Stimulated activated CD8-positive, alpha-beta memory T cell treated with anti-CD3 and anti-CD28 coated beads, Interleukin-2, amount 100 ng/mL, for 48 hours (primary cell): ENCODE measurements around the gene PDZK1IP1.

Experiments used
- DNase-seq, 2 donors: peaks; one replicate each; pipeline ENCODE4 v3.0.0-alpha.2; 2020; ENCODE audit warnings: low read depth in 2 of 2

The PDZK1IP1 gene, protein sequence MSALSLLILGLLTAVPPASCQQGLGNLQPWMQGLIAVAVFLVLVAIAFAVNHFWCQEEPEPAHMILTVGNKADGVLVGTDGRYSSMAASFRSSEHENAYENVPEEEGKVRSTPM

DNA sequence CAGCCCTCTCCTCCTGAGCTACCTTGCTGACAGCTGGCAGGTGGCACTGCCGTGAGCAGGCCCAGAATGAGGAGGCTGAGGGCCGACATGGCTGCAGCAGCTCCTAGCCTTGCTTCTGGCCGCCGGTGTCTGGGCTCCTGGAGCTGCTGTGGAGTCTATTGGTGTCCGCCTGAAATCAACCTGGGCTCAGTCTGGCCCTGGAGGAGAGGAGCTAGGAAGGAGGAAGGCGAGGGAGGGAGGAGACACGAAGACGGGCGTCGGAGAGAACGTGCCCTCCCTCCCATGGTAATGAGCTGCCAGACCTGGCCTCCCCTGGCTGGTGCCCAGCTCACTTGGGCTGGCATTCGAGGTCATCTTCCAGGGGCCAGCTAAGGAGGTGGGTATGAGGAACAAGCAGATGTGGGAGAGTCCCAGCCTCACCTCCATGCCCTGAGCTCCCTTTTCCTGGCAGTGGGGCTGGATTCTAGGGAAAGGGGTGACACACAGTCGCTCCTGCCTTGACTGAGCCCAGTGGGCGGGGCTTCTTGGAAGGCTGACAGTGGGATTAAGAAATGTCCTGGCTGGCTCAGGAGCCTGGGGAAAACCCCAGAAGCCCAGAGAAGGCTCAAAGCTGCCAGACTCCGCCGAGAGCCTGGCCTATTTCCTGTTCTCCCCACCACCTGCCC lies at the start of gene PDZK1IP1:
Gene PDZK1IP1 (minus strand): TSS at position 193 of the 665 bp plus-strand sequence. CDS start 104 bp downstream, at position 89.
- DNase-seq, result no peak

DNA sequence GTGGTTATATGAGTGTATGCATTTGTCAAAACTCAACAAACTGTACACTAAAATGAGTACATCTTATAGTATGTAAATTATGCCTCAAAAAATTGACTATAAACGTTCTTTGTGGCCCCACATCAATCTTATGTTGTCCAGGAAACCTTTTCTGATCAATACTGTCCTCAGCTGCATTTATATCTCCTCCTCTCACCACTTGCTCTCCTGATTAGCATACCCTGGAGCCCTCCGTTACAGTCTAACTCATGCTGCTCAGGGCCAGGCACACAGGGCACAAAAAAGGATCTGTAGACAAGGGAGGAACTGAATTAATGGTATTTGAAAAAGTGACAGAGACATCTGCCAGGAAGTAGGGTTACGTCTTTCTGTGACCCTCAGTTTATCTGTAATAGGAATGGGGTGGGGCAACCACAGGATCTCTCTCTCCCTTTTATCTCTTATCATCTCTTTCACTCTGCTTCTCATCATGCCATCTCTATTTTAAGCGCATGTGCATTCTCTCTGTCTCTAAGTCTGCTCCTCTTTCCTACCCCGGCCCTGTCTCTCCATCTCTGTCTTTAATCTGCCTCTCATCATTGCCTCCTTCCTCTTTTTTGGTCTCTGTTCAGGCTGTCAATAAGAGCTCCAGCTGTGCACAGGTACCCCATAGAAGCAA lies 49.2 kb upstream of the PDZK1IP1 start:
- DNase-seq, result no peak

DNA sequence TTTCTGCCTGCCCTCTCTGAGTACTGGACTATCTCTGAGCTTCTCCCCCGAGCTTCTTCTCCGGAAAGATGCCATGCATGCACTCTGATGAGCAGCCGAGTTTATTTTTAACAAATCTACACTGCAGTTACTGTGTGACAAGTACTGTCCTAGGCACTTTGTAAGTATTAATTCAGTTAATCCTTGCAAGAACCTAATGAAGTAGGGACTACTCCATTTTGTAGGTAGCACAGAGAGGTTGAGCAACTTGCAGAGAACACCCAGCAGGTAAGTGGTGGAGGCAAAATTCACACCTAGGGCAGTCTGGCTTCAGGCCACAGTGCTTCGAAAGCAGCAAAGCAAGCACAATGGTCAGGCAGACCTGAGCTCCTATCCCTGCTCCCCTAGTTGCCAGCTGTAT lies 46.0 kb upstream of the PDZK1IP1 start:
- no peak for DNase-seq

DNA sequence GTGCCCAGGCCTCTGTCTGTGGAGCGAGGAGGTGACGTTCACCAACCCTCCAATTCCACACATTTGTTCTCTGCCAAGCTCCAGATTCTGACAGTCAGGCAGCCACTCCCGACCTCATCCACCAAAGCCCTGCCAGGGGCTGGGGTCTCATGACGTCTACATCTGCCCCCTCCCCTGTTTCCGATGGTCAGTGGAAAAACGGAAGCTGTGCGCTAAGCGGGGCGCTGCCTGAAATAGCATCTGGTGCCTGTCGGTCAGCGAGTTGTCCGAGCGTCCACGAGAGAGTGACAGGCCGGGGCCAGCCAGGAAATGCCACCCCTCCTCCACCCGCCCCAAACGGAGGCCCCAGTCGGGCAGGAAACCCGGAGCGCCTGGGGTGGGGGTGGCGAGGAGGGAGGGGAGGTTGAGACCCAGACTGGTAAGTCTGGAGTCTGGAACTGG lies 45.4 kb upstream of the PDZK1IP1 start:
- no peak for DNase-seq

DNA sequence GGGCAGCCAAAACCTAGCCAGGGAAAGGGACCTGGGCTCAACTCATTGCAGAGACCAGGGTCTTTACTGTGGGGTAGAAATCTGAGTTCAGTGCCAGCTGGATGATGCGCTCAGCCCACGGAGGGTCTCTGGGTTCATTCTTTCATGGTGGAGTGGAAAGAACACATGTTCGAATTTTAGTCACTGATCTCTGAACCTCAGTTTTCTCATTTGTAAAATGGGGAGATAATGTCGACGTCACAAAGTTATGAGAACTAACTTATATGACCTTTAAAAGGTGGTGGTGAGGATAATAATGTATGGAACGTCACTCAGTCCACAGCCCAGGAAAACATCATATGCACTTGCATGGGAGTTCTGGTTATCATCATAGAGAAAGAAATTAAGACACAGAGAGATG lies 43.4 kb upstream of the PDZK1IP1 start:
- no peak for DNase-seq

DNA sequence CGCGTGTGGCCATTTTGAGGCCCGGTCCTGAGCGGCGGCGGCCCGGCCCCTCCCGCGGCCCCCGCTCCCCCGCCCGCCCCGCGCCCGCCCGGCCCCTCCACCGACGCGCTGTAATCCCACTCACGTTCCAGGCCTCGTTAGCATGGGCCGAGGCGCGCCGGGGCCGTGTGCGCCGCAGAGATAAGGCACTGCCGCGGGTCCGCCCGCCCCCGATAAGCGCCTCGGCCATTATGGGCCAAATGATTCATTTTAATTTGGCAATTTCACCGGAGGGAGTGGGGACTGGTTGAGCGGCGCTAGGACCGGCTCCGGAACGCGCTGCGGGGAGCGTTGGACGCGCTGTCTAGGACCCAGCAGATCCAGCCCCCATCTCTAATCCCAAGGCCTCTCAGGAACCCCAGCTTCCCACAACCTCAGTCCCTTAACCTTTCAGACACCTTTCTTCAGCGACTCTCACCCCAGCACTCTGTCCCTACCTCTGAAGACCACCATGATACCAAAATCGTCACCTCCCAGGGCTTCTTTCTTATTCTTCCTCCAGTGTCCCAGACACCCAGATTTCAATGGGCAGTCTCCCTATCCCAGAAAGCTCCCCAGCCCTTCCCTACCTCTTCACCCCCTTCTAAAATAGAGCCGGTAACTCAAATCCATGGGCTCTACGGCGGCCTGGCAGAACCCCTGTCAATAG lies 42.5 kb upstream of the PDZK1IP1 start, which contains the start of gene TAL1:
Gene TAL1 (minus strand): TSS at position 39 of the 688 bp plus-strand sequence. CDS start 6,337 bp downstream, outside the sequence.
- DNase-seq, result no peak

DNA sequence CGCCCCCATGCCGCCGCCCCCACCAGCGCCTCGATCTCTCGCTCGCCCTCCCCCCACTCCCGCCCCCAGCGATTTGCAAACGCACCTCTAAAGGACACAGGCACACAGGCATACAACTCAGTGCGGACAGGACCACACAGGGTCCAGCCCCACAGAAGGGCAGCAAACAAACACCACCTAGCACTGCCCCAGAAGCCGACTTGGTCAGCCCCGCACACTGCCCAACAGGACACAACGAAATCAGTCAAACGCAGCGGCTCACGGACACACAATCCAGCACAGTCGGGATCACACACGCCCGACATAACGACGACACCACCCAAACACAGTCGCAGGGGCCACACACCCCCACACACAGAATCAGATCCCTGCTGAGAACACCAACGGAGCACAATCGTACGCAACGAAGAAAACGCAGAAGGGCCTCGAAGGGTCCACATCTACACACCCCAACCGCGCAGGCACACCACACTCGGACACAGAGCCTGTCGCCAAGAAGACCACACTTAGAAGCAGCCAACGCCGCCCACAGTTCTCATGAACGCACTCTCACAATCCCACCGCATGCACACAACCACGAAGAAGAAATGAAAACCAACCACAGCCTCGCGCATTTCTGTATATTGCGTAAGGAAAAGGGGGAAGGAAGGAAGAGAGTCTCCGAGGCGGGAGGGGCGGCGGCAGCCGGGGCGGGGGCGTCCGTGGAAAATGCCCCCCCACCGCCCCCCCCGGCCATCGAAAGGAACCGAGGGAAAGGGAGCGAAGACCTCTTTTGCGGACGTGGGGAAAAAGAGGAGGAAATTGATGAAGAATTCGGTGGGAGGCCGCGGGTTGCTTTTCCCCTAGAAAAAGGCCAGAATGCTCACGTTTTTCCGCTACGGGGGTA lies 41.7 kb upstream of the PDZK1IP1 start:
- no peak for DNase-seq

DNA sequence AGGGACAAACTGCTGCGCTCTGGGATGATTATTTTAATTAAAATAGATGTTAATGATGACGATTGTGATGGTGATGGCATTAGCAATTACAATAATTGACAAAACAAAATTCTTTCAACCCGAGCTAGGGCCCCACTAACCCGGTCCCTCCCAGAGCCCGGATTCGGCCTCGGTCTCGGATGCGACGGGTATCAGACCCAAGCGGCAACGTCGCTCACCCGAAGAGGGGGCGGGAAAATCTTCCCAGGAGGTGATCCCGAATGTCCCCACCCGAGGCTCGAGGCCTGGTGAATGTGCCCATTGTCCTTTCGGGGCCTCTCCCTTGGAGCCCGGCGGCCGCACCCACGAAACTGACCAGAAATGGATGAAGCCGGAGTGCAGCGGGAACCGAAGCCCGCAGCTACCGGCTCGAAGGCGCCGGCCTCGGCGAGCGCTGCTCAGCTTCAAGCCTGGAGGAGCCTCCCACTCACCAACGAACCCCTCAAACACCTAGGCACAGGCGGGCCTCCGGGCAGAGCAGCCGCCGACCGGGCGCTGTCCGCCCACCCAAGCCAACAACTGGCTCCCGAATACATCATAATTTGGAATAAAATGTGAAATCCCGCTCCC lies 41.0 kb upstream of the PDZK1IP1 start:
- no peak for DNase-seq

DNA sequence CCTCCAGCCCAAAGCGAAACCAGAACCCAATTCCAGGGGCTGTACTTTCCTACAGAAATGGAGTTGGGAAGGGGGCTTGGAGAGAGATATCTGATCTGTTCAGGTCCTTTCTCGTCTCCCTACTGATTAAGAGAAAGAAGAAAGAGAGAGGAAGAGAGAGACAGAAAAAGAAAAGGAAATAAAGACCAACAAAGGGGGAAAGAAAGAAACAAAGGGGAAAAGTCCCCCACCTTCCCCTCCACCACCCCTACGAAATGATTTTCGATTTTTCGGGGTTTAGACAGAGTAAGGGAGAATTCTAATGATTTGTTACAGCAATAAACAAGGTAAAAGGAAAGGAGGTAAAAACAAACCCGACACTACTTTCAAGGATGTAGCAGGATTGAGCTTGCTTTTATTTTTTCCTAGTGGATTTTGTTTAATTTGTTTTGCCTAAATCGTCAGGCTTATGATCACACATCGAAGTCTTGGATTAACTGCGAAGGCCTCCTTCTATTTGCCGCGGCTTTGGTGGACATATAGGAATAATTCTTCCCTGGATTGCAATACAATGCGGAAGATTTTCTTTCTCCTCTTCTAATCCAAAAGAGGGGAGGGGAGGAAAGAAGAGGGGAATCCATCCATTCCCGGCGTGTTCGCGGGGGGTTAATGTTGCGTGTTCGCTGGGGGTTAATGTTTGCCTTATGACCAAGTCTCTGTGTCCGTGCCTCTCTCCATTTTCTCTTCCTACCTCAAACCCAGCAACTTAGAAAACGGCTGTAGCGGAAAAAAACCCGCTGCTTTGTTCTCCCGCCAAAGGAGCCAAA lies 40.3 kb upstream of the PDZK1IP1 start:
- DNase-seq, result no peak

DNA sequence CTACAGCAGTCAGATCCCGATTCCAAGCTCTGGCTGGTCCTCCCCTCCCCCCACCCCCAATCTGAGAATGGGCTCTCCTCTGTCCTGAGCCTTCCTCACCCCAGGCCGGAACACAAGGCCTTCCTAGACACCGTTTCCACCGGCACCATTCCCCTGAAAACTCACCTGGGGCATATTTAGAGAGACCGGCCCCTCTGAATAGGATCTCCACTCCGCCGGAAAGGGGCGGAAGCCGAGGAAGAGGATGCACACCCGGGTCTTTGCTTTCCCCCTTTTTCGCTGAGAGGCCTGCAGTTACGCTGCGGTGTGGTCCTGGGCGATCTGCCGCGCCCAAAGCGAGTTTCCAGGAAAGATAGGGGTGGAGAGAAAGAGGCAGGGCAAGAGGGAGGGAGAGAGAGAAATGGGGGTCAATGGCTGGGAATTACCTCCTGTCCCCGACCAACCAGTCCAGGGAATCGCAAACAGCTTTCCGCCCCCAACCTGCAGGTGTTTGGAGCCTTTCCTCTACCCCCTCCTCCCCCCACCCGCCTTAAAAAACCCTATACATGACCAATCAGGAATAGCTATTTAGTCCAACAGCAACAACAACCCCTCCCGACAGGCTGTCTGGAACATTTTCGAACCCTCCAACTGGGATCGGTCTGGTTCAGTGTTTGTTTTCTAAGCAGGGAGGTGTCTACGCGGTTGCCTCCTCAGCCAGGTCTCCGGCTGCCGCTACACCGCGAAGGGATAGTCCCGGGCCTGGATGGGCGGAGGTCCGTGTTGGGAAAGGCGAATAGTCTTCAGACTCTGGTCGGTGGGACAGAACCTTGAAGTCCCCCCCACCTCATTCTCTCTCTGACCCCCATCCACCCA lies 39.4 kb upstream of the PDZK1IP1 start:
- DNase-seq, result no peak

DNA sequence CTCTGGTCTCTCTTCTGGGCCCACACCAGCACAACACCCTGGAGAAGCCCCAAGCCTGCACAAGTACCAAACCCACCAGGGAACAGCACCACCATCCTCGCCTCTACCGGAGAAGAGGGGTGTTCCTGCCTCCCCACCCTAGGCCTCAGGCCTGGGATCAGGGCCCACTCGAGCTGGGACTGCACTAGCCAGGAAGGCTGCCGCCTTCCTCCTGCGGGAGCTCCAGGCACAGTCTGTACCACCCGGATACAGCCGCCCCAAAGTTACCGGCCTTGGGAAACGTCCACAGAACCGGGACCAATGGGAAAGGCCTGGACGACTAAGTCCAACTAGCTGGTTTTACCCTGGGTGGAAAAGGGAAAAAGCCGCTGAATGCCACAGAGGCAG lies 38.8 kb upstream of the PDZK1IP1 start:
- DNase-seq, result no peak

DNA sequence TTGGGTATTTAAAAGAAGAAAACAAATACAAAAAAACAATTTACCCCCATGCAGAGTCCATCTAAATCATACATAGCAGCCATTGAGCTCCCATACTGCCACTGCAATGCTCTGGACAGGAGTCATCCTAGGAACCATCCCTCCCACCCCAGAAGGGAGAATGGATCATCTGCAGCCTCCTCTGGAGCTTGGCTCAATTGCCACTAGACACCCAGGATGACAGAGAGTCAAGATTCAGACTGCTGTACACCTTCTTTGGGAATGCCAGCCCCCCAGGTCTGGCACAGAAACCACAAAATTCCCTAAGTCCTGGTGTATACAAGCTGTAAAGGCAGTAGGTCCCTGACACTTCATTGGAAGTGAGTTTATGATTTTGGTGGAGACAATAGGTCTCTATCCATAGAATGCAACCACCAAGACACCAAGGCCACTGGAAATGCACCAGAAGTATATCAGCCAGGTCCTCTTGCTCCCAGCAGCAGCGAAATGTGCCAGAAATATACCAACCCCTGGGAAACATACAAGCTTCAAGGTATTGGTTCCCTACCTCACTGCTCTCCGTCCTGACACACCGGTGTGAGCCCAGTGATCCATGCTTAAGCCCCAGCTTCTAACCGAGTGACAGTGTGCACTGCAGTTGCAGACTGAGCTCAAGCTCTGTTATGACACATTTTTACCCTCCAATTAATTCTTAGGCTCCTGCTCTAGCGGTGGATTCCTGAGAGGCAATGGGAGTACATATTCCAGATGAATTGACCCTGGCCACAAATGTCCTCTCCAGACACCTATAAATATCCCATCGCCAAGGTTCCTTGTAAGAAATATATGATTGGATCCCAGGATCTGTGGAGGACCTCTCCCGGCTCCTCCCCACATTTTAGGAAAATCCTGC lies 37.8 kb upstream of the PDZK1IP1 start:
- no peak for DNase-seq

DNA sequence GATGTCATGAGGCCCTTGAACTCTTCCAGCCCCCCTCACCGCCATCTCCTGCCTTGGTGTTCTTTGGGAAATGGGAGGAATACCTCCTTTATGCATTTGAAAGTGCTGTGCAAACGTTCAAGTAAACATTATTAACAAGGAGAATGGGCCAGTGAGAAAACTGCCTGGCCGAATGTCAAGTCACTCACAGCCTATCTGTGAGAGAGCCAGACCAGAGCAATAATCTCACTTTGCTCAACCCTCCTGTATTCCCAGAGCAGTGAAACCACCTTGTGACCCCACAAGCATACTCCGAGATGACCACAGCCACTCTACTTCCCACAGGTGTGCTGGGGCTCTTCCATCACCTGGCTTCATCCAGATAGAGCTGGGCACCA lies 37.0 kb upstream of the PDZK1IP1 start:
- no peak for DNase-seq

DNA sequence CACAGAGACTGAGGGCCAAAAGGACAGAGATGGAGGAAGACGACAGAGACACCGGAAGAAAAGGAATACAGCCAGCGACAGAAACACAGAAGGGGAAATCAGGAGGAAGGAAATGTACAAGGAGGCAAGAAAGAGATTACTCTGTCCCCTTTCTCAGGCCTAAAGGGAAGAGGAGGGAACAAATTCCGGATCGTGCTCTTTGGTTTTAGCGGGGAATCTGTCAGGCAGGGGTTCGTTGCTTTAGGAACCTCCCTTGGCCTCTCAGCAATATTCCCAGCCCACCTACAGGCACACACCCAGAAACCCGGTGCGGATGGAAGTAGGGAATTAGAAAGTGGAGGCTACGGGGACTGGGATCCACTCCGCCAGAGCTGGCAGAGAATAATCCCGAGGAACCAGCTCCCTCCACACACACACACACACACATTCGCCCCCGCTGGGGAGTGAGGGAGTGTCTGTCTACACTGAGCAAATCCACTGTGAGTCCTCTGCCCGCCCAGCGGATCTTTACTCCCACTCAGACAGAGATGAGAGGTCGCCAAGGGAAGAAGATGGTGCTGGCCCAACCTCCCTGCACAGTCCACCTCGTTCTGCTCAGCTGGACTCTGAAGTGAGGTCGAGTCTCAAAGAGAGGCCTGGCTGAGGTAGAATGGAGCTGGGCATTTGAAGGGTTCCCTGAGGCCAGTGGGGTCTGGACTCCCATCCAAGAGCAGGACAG lies 36.4 kb upstream of the PDZK1IP1 start:
- DNase-seq, result no peak

DNA sequence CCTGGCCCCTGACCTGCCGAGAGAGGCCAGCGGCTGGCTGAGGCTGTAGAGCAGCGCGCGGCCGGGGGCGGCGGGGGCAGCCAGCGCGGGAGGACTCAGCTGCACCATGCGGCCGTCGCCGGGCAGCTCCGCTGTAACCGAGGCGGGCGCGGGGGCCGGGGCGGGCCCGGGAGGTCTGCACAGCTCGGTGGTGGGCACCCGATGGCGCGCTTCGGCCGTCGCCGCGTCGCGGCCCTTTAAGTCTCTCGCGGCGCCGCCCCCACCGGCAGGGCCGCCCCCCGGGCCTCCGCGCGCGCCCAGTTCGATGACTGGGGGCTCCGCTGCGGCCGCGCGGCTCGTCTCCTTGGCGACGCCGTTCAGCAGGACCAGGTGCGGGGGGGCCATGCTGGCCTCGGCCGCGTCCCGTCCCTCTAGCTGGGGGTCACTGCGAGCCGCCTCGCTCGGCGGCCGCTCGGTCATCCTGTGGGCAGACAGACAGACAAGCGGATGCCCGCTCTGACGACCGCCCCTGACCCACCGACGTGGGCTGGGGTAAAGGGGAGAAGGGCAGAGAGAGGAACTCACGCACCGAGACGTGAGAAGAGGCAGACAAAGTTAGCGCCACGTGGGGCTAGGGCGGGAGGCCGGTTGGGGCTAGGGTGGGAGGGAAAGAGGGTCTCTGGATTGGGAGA lies 35.7 kb upstream of the PDZK1IP1 start:
- DNase-seq, result no peak

DNA sequence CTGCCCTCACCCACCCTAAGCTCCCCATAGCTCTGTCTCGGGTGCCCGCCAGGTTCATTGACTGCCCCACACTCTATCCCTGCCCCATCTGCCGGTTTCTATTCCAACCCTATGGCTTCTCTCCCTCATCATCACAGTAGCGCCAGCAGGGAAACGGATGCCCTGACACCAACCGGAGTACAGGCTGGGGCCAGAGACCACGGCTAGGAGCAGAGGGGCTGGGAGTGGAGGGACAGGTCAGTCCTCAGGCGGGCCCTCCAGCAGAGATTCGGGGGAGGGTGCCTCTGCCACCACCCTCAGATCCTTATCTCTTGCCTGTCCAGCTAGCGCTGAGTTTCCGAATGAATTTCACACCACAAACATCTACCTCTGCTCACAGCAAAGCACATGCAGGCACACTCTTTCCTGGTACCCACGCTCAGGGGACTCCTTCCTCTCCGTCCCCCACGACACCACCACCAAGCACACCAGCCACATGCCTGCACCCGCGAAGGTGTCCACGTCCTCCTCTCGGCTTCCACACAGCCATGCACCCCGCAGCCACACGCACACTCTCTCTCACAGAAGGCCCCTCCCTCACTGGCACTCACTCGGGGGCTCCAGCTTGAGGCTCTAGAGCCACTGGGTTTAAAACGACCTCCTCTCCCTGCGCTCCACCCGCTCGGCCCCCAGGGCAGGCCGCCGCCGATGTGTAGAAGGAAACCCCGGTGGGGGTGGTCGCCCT lies 35.0 kb upstream of the PDZK1IP1 start:
- no peak for DNase-seq
